Suprapubic skin (tissue), 4 donors: ENCODE measurements around the gene CAPN8. TPM values are rescaled to one million over a fixed set of nuclear protein-coding genes. Genes with fewer than 3 reads are reported as not detected.

ENCODE experiments used
- DNase-seq, 2 donors: peaks; one replicate each; pipeline ENCODE4 v3.0.0-alpha.2; 2019; ENCODE audit warnings: low spot score in 2 of 2
- H3K27ac ChIP-seq: fragments of 200-600 bp; sonication (generic); one replicate; pipeline ENCODE4 v1.5.1; 2019
- H3K27me3 ChIP-seq: fragments of 200-600 bp; sonication (generic); one replicate; pipeline ENCODE4 v1.5.1; 2019
- H3K36me3 ChIP-seq: fragments of 200-600 bp; sonication (generic); one replicate; pipeline ENCODE4 v1.5.1; 2019
- H3K4me1 ChIP-seq: fragments of 200-600 bp; sonication (generic); one replicate; pipeline ENCODE4 v1.5.1; 2019
- H3K4me3 ChIP-seq: fragments of 200-600 bp; sonication (generic); one replicate; pipeline ENCODE4 v1.5.1; 2019; ENCODE audit warnings: mild to moderate bottlenecking
- H3K9me3 ChIP-seq: fragments of 200-600 bp; sonication (generic); one replicate; pipeline ENCODE4 v1.5.1; 2019
- EP300 ChIP-seq: sonication (generic); formaldehyde crosslinking; IDR thresholded peaks from one replicate; pipeline ENCODE4 v1.6.1; 2017; ENCODE audit warnings: antibody characterized with exemption
- POLR2A ChIP-seq, 2 donors: fragments of 450-650 bp; IDR thresholded peaks; one replicate each; pipeline ENCODE4 v1.6.1; 2017; ENCODE audit warnings: antibody characterized with exemption in 2 of 2, mild to moderate bottlenecking in 2 of 2, moderate library complexity in 2 of 2
- POLR2AphosphoS5 ChIP-seq, 3 donors: sonication (generic); formaldehyde crosslinking; IDR thresholded peaks; one replicate each; pipeline ENCODE4 v1.6.1; 2017; ENCODE audit warnings: antibody characterized with exemption in 3 of 3
- WGBS: methylation state at CpG from one replicate; pipeline ENCODE4 v1.1.5; 2018; 5-methylcytosine and 5-hydroxymethylcytosine counted together
- total RNA-seq, 4 donors: library from RNA; depleted of rRNA; stranded (reverse); fragments of >200 nt; gene quantifications; one replicate each; pipeline ENCODE4 v1.1.0, GENCODE V29; 2016
- TF ChIP-seq, protein P1 (sequence below), 2 donors: fragments of 200-600 bp in 1 of 2; fragments of 450-650 bp in 1 of 2; sonication (generic) in 1 of 2; IDR thresholded peaks; one replicate each; pipeline ENCODE4 v1.5.1; 2016 to 2019; ENCODE audit warnings: antibody characterized with exemption in 2 of 2, mild to moderate bottlenecking in 1 of 2, moderate library complexity in 1 of 2

The CAPN8 gene
- total RNA-seq, 4 donors from 2014 or later, result 1.5 to 3.9 (median 2.7) TPM

DNA sequence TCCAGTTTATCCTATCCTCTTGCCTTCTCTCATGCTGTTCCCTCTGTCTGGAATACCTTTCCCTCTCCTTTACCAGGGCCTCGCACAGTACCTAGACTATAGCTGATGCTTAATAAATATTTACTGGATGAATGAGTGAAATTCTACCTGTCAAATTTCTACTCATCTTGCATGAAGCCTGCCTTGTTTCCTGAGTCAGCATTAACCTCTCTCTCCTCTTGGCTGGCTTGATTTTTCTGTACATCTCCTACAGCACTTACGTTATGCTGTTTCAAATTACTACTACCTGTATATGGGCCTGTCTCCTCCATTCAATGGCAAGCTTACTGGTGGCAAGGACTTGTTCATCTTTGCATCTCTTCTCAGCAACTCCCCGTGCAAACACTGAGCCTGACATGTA, 130.8 kb downstream of the CAPN8 start:
- WGBS, result 95% methylated on average over 3 of the region's 3 CpGs

DNA sequence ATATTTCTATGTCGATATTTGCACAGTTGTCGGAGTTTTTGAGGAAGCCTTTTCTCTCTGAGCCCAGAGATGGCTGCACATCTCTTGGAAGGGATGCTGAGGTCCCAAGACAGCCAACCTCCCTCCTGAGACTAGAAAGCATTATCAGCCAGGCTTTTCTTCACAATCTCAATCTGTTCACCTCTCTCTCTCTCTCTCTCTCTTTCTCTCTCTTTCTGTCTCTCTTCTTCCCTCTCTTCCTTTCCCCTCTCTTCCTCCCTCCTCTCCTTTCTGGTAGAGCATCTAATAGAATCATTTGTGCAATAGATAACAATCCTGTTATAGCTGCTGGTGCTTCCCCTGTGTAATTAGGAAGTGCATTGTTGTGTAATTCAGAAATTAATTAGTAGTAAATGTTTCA, 131.8 kb downstream of the CAPN8 start:
- no peak for DNase-seq
- H3K27ac ChIP-seq, result no peak overlapping the region
- H3K36me3 ChIP-seq, result no peaks in the 10 kb centered on the region
- TF ChIP-seq POLR2AphosphoS5 (IDR thresholded peaks at IDR 0.05) (no peak), POLR2A (IDR thresholded peaks at IDR 0.05) (no peak), EP300 (no peak)
- TF ChIP-seq, protein P1, sequence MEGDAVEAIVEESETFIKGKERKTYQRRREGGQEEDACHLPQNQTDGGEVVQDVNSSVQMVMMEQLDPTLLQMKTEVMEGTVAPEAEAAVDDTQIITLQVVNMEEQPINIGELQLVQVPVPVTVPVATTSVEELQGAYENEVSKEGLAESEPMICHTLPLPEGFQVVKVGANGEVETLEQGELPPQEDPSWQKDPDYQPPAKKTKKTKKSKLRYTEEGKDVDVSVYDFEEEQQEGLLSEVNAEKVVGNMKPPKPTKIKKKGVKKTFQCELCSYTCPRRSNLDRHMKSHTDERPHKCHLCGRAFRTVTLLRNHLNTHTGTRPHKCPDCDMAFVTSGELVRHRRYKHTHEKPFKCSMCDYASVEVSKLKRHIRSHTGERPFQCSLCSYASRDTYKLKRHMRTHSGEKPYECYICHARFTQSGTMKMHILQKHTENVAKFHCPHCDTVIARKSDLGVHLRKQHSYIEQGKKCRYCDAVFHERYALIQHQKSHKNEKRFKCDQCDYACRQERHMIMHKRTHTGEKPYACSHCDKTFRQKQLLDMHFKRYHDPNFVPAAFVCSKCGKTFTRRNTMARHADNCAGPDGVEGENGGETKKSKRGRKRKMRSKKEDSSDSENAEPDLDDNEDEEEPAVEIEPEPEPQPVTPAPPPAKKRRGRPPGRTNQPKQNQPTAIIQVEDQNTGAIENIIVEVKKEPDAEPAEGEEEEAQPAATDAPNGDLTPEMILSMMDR (IDR thresholded peaks at IDR 0.05), result no peak
- WGBS, result 76% methylated on average over 2 of the region's 2 CpGs
- H3K27me3 ChIP-seq, result peaks cover 8% of the 10 kb centered on the region
- H3K4me3 ChIP-seq, result no peak overlapping the region
- no peaks in the 10 kb centered on the region for H3K4me1 ChIP-seq
- H3K9me3 ChIP-seq, result no peaks in the 10 kb centered on the region

More for the DNA sequence above, 130.8 kb downstream of the CAPN8 start:
- Histone ChIP-seq H3K27me3 (peaks cover 15% of the 10 kb centered on the region), H3K27ac (no peak overlapping the region), H3K9me3 (no peaks in the 10 kb centered on the region), H3K4me3 (no peak overlapping the region), H3K36me3 (no peaks in the 10 kb centered on the region), H3K4me1 (no peaks in the 10 kb centered on the region)
- TF ChIP-seq POLR2A (IDR thresholded peaks at IDR 0.05), result no peak
- no peak for TF ChIP-seq POLR2AphosphoS5 (IDR thresholded peaks at IDR 0.05)
- TF ChIP-seq, protein P1 (IDR thresholded peaks at IDR 0.05), result no peak
- TF ChIP-seq EP300, result no peak
- no peak for DNase-seq

DNA sequence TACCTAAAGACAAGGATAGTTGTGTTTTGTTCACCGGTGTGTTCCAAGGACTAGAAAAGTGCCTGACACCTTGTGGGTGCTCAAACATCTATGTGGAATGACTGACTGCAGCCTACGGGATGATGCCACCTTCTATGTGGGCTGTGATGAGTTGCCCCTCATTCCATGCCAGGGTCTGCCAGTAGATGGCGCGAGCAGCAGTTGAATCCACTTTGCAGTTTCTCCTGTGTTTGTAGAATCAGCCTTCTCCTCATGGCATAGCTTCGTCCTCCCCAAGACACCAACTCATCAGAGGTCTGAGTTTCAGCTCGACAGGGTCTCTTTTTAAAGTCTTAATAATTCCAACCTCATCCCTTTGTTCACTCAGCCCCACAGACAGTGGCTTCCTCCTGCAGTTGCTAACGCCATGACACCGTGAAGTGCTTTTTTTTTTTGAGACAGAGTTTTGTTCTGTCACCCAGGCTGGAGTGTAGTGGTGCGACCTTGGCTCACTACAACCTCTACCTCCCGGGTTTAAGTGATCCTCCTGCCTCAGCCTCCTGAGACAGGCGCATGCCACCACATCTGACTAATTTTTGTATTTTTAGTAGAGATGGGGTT, 133.7 kb downstream of the CAPN8 start:
- Histone ChIP-seq H3K27me3 (no peaks in the 10 kb centered on the region), H3K9me3 (no peaks in the 10 kb centered on the region), H3K4me3 (no peak overlapping the region), H3K36me3 (no peaks in the 10 kb centered on the region), H3K27ac (no peak overlapping the region), H3K4me1 (no peaks in the 10 kb centered on the region)
- WGBS, result 50% methylated on average over 11 of the region's 11 CpGs
- TF ChIP-seq, protein P1 (IDR thresholded peaks at IDR 0.05), result peak in 1 of 2 donors; percentile 33
- TF ChIP-seq POLR2AphosphoS5 (IDR thresholded peaks at IDR 0.05) (no peak), POLR2A (IDR thresholded peaks at IDR 0.05) (no peak), EP300 (no peak)
- DNase-seq, result no peak

DNA sequence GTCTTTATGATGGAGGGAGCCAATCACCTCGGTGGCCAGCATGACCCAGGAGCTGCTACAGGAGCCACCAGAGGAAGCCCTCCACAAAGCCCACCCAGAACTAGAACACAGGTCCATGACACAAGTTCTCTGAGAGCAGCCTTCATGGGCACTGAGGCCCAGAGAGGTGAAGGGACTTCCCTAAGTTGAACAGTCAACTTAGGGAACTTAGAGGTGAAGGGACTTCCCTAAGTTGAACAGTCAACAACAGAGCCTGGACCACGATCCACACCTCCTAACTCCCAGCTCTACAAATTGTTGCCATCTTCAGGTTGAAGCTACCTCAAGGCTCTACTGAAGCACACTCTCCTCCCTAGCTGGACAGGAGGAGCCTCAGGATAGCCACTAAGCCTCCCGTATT, 139.5 kb downstream of the CAPN8 start:
- H3K36me3 ChIP-seq, result no peaks in the 10 kb centered on the region
- H3K27me3 ChIP-seq, result no peaks in the 10 kb centered on the region
- H3K9me3 ChIP-seq, result no peaks in the 10 kb centered on the region
- no peak overlapping the region for H3K27ac ChIP-seq
- H3K4me1 ChIP-seq, result no peaks in the 10 kb centered on the region
- 94% methylated on average over 2 of the region's 3 CpGs for WGBS
- no peak overlapping the region for H3K4me3 ChIP-seq
- no peak for TF ChIP-seq POLR2A (IDR thresholded peaks at IDR 0.05)
- TF ChIP-seq, protein P1 (IDR thresholded peaks at IDR 0.05), result no peak
- no peak for TF ChIP-seq POLR2AphosphoS5 (IDR thresholded peaks at IDR 0.05)
- no peak for DNase-seq

DNA sequence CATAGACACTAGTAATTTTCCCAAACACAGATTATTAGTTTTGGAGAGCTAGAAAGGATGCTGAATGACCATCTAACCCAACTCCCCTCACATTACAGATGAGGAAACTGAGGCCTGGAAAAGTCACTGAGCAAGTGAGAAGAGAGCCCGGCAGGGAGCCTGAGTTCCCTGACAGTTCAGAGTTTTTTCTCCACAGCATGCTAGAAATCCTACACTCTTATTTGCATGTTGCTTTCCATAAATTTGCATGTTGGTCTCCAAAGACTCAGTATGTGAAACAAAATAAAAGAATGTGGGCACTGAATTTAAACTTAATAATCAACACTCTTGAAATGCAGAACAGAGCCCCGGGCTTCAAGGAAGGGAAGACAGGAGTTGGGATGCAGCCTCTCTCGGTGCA, 140.0 kb downstream of the CAPN8 start:
- DNase-seq, result no peak
- Histone ChIP-seq H3K4me1 (no peaks in the 10 kb centered on the region), H3K4me3 (no peak overlapping the region), H3K9me3 (no peaks in the 10 kb centered on the region), H3K27me3 (no peaks in the 10 kb centered on the region), H3K36me3 (no peaks in the 10 kb centered on the region), H3K27ac (no peak overlapping the region)
- 100% methylated on average over 3 of the region's 3 CpGs for WGBS
- TF ChIP-seq POLR2AphosphoS5 (IDR thresholded peaks at IDR 0.05), result no peak
- TF ChIP-seq EP300, result no peak
- TF ChIP-seq, protein P1 (IDR thresholded peaks at IDR 0.05), result no peak
- TF ChIP-seq POLR2A (IDR thresholded peaks at IDR 0.05), result no peak
